GM12864 (cell line): ENCODE measurements around the gene ATG2B.

Experiments used
- DNase-seq: peaks from one replicate; pipeline ENCODE4 v3.0.0-alpha.2; 2011; ENCODE audit warnings: low read depth
- H3K4me3 ChIP-seq: 2 replicates; pipeline ENCODE4 v1.5.1; 2011; ENCODE audit warnings: mild to moderate bottlenecking, low read depth, low read length, control low read depth
- TF ChIP-seq, protein P1 (sequence below): IDR thresholded peaks from 2 replicates; pipeline ENCODE4 v1.5.1; 2011; ENCODE audit warnings: low read depth, mild to moderate bottlenecking, moderate library complexity, low read length, control low read depth, inconsistent platforms; ENCODE audit errors: missing control alignments

ATG2B gene, protein sequence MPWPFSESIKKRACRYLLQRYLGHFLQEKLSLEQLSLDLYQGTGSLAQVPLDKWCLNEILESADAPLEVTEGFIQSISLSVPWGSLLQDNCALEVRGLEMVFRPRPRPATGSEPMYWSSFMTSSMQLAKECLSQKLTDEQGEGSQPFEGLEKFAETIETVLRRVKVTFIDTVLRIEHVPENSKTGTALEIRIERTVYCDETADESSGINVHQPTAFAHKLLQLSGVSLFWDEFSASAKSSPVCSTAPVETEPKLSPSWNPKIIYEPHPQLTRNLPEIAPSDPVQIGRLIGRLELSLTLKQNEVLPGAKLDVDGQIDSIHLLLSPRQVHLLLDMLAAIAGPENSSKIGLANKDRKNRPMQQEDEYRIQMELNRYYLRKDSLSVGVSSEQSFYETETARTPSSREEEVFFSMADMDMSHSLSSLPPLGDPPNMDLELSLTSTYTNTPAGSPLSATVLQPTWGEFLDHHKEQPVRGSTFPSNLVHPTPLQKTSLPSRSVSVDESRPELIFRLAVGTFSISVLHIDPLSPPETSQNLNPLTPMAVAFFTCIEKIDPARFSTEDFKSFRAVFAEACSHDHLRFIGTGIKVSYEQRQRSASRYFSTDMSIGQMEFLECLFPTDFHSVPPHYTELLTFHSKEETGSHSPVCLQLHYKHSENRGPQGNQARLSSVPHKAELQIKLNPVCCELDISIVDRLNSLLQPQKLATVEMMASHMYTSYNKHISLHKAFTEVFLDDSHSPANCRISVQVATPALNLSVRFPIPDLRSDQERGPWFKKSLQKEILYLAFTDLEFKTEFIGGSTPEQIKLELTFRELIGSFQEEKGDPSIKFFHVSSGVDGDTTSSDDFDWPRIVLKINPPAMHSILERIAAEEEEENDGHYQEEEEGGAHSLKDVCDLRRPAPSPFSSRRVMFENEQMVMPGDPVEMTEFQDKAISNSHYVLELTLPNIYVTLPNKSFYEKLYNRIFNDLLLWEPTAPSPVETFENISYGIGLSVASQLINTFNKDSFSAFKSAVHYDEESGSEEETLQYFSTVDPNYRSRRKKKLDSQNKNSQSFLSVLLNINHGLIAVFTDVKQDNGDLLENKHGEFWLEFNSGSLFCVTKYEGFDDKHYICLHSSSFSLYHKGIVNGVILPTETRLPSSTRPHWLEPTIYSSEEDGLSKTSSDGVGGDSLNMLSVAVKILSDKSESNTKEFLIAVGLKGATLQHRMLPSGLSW (N-terminal part only)

DNA sequence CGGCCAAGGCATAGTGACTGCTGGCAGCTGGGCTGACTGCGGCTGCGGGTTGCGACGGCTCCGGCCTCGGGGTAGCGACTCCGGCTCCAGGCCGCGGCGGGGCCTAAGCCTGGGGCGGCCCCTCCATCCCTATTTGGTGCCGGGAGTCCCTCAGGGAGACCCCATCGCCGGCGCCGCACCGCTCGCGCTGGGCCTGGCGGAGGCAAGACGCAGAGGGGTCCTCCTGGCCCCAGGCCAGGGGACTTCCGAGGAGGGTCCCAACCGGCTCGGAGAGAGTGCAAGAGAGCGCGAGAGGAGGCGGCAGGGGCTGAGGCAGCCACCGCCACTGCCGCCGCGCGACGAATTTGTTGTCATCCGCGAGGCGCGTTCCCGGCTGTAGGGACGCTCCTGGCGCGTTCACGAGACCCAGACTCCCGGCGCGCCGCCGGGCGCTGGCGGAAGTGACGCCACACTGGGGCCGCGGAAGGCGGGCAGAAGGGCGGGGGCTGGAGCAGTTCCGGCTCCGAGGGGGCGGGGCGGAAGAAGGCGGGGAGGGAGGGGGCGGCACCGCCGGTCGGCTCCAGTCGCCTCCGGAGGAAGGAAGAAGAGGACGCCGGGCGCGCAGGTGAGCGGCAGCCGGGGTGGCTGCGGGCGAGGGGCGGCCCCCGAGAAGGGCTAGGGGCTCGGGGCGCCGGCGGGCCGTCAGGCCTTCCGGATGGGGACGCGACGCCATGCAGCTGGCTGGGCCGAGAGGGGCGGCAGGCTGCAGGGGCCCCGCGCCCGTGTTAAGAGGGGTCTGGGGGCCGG lies at the start of gene ATG2B, which contains the start of gene GSKIP:
TSS of gene ATG2B (minus strand) at position 377 of the 786 bp plus-strand sequence. CDS start at position 12, 365 bp downstream.
TSS of gene GSKIP (plus strand) at position 562 of the 786 bp plus-strand sequence. CDS start 18,722 bp downstream, outside the sequence.
- TF ChIP-seq, protein P1, sequence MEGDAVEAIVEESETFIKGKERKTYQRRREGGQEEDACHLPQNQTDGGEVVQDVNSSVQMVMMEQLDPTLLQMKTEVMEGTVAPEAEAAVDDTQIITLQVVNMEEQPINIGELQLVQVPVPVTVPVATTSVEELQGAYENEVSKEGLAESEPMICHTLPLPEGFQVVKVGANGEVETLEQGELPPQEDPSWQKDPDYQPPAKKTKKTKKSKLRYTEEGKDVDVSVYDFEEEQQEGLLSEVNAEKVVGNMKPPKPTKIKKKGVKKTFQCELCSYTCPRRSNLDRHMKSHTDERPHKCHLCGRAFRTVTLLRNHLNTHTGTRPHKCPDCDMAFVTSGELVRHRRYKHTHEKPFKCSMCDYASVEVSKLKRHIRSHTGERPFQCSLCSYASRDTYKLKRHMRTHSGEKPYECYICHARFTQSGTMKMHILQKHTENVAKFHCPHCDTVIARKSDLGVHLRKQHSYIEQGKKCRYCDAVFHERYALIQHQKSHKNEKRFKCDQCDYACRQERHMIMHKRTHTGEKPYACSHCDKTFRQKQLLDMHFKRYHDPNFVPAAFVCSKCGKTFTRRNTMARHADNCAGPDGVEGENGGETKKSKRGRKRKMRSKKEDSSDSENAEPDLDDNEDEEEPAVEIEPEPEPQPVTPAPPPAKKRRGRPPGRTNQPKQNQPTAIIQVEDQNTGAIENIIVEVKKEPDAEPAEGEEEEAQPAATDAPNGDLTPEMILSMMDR = no peak

DNA sequence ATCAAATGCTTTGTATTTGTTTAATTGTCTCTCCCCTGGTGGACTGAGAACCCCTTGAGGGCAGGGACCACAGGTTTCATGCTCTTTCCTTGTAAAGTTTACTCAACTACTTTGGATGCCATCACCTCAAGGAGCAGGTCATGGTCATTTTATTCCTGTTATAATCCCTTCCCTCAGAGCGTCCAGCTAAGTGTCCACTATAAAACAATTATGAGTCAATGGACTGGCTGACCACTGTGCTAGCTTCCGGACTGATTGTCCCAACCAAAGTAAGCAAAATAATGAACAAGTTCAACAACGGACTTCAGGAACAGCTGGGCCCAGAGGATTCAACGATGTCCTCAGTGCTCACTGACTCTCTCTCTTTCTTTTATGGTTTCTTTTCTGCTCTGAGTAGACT lies 47.0 kb upstream of the ATG2B start:
- DNase-seq = no peak
- TF ChIP-seq, protein P1 = no peak
- no peak overlapping the region for H3K4me3 ChIP-seq

More for the DNA sequence above, at the start of gene ATG2B, which contains the start of gene GSKIP:
- DNase-seq = peak; percentile 78
- peak within 1 kb of the TSS; percentile 78 for H3K4me3 ChIP-seq

DNA sequence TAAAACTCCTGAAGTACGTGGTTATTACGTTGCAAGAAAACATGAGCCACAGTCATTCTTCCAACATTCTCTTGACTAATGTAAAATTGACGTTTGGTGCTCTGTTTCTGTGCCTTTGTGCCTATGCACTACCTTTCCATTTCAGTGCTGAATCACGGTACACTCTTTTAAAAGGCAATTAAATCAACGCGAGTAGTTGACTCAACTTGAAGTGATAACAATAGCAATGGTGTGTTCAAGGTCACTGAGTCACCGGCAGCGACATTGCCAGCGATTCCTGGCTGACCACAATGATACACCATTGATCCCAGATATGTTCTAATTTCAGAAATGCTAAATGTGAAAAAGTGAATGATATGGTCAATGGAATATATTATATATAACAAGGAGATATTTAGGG lies 46.6 kb upstream of the ATG2B start:
- DNase-seq = no peak
- TF ChIP-seq, protein P1 = no peak

DNA sequence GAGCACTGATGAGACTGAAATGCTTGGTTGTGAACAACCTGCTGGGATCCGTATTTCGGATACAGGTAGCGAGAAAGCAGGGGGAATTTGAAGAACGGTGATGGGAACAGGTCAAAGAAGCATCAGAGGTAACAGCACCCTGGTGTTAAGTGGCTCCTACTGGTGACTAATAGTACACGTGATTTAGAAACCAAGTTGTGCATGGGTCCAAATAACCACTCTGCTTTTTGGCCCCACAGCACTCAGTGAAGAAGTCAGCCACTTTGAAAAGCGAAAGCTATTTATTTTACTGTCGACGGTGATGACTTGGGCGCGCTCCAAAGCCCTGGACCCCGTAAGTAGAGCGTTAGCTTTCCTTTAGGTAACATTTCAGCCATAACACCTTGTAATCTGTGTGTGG lies 45.5 kb upstream of the ATG2B start:
- TF ChIP-seq, protein P1 = no peak
- DNase-seq = no peak
- no peak overlapping the region for H3K4me3 ChIP-seq

More for the DNA sequence above, 46.6 kb upstream of the ATG2B start:
- H3K4me3 ChIP-seq = no peak overlapping the region

DNA sequence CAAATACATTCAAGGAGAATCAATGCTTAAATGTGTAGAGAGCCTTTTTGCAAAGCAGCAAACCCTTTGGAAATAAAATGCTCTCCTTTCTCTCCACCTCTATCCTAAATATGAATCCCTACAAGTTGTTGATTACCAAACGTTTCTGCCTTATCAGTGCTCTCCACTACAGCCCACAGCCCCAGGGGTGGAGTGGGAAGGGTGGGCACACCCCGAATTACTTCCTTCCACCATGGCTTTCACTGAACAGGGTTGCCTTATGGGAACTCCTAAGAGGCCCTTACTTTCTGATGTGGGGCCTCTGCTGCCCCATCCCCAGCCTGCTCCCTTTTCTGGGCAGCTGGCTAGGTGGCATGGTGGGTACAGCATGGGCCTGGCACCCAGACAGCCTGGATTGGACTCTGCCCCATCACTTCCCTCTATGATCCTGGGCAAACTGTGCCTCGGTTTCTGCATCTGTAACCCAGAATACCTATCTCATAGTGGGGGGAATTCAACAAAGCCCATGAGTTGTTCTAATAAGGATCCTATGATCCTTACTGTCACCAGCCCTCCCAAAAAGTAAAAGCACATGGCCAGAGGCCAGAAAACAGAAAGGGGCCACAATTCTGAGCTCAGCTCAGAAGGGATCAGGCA lies 44.9 kb upstream of the ATG2B start:
- TF ChIP-seq, protein P1 = no peak
- H3K4me3 ChIP-seq = no peak overlapping the region
- no peak for DNase-seq
